Measurements from ENCODE around the gene TJP2. TPM values are rescaled to one million over a fixed set of nuclear protein-coding genes. Genes with fewer than 3 reads are reported as not detected.

Gene TJP2
- total and polyA plus RNA-seq, 2 of the 4 experiments (the other 2 are of a cell fraction) = 38.3 to 49.3 TPM

DNA sequence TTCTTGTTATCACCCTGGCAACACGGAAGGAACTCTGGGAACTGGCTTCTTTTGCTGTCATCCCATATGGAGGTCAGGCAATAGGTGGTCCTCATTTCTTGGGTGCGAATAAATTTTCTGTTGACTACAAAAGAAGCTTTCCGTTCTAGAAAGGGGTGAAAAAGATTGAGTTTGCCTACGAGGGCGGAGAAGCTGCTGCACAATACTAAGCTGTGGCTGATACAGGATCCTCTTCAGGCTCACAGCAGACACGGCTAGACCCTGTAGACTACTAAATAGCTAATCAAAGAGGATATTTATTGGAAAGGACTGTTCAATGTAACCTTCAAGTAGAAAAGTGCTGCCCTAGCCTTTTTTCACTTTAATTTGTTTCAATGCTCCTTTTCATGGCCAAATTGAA lies 58.1 kb downstream of the TJP2 start:
- Histone ChIP-seq H3K56ac (ENCODE audit: extremely low read depth, insufficient read depth, low read length) (no peak overlapping the region), H3K9me1 (ENCODE audit: insufficient read depth, low read length) (peaks cover 2% of the 10 kb centered on the region), H3K27ac (ENCODE audit: insufficient read depth, low read length) (no peak overlapping the region), H2AK9ac (replicated peaks; ENCODE audit: low read depth, low read length, poor library complexity) (no peak overlapping the region), H2AFZ (replicated peaks; ENCODE audit: low read length, poor library complexity) (no peak overlapping the region), H4K91ac (ENCODE audit: insufficient read depth, low read depth, low read length) (no peak overlapping the region), H3K36me3 (ENCODE audit: control insufficient read depth, insufficient read depth, low read length) (peaks cover 28% of the 10 kb centered on the region), H3K18ac (ENCODE audit: low read depth, low read length) (no peak overlapping the region), H2BK5ac (ENCODE audit: low read depth, low read length, poor library complexity, severe bottlenecking) (no peak overlapping the region), H3K4me2 (ENCODE audit: low read depth, low read length) (no peak overlapping the region), H2BK20ac (ENCODE audit: low read depth, low read length) (no peak overlapping the region), H3K14ac (replicated peaks; ENCODE audit: low read depth, low read length) (no peak overlapping the region), H3K4ac (ENCODE audit: low read depth, low read length) (no peak overlapping the region), H3K9me3 (ENCODE audit: control insufficient read depth, insufficient read depth, low read length) (no peaks in the 10 kb centered on the region), H2BK120ac (ENCODE audit: low read depth, low read length) (no peak overlapping the region), H3K9ac (ENCODE audit: low read depth, low read length) (no peak overlapping the region), H4K5ac (ENCODE audit: low read depth, low read length) (no peak overlapping the region), H3K79me1 (ENCODE audit: low read depth in 1 of 2, low read length in 2 of 2) (peaks cover 0 to 1% of the 10 kb centered on the region in 2 experiments; a peak in 1 of 4 replicates), H2AK5ac (ENCODE audit: low read depth, low read length) (no peak overlapping the region), H4K20me1 (ENCODE audit: insufficient read depth, low read length) (no peaks in the 10 kb centered on the region), H3K23ac (ENCODE audit: low read depth, low read length) (no peak overlapping the region), H4K8ac (ENCODE audit: low read depth in 2 of 2, low read length in 2 of 2) (no peak overlapping the region), H3K4me3 (ENCODE audit: insufficient read depth, low read depth, low read length) (no peak overlapping the region), H2BK15ac (ENCODE audit: low read depth, low read length) (no peak overlapping the region), H3K27me3 (ENCODE audit: control insufficient read depth, insufficient read depth, low read length) (no peaks in the 10 kb centered on the region), H3K4me1 (ENCODE audit: control insufficient read depth, insufficient read depth, low read length) (no peaks in the 10 kb centered on the region)
- BruUV-seq (replicated peaks) = TSS peak; percentile 47
- ChIA-PET POLR2A (ENCODE audit: unreplicated experiment) (interaction anchor here (0.6 kb wide), 1 partner anchor 527 kb away, joined by 3 read pairs; no protein-coding TSS in a partner anchor), CTCF (interaction anchor here (0.6 to 1.4 kb wide), 3 partner anchors 9 to 75 kb away, joined by 3 to 5 read pairs (median 3); no protein-coding TSS in a partner anchor)
- intact Hi-C loops (cut with micrococcal nuclease) (no loop called here), dilution Hi-C loops (cut with HindIII; ENCODE audit: low sequenced_read_pairs, unreplicated experiment) (no loop called here), in situ Hi-C loops (cut with MboI; ENCODE audit: low sequenced_read_pairs) (no loop called here)
- DNase-seq = no peak
- ATAC-seq (ENCODE audit: low read depth) = no peak
- no peak for TF ChIP-seq RCOR1 (IDR thresholded peaks at IDR 0.05; ENCODE audit: insufficient replicate concordance, low read length)
- TF ChIP-seq MXI1 (IDR thresholded peaks at IDR 0.05; ENCODE audit: borderline replicate concordance, low read depth, low read length) = no peak
- no peak for TF ChIP-seq BHLHE40 (IDR thresholded peaks at IDR 0.05; ENCODE audit: low read depth, low read length)
- TF ChIP-seq POLR2A (IDR thresholded peaks at IDR 0.05; ENCODE audit: low read depth, low read length) = no peak
- TF ChIP-seq SMC3 (IDR thresholded peaks at IDR 0.05; ENCODE audit: low read depth, low read length) = no peak
- TF ChIP-seq CTCF (conservative IDR thresholded peaks at IDR 0.05; ENCODE audit: low read depth, low read length) = no peak
- no peak for TF ChIP-seq USF2 (IDR thresholded peaks at IDR 0.05; ENCODE audit: low read depth, low read length)
- no peak for TF ChIP-seq CEBPB (IDR thresholded peaks at IDR 0.05; ENCODE audit: low read depth, low read length)
- no peak for TF ChIP-seq MAFK (IDR thresholded peaks at IDR 0.05; ENCODE audit: low read depth, low read length)
- no peak for TF ChIP-seq RFX5 (IDR thresholded peaks at IDR 0.05; ENCODE audit: low read depth, low read length)
- no peak for TF ChIP-seq CHD1 (IDR thresholded peaks at IDR 0.05; ENCODE audit: low read depth, low read length)
- no CpG with 5 or more reads among the region's 6 CpGs for WGBS, 2 experiments (ENCODE audit: extremely low coverage in 2 of 2, insufficient read length in 1 of 2)
